Liver (tissue), 9 donors: ENCODE results near the gene CACNA1C. TPM values are rescaled to one million over a fixed set of nuclear protein-coding genes. Genes with fewer than 3 reads are reported as not detected.

Experiments used
- DNase-seq: peaks from one replicate; pipeline ENCODE4 v3.0.0-alpha.2; 2017; ENCODE audit warnings: low spot score
- H3K27ac ChIP-seq, 2 donors: one replicate each; pipeline ENCODE4 v1.7.0; 2013; ENCODE audit warnings: inconsistent platforms in 2 of 2, low read length in 2 of 2, control low read depth in 1 of 2, low read depth in 1 of 2, mild to moderate bottlenecking in 1 of 2
- H3K27me3 ChIP-seq, 4 donors: one replicate each; pipeline versions ENCODE4 v1.6.1 to v1.7.0; 2013; ENCODE audit warnings: low read length in 3 of 4, inconsistent platforms in 1 of 4, mild to moderate bottlenecking in 1 of 4, moderate library complexity in 1 of 4; ENCODE audit not compliant: control insufficient read depth in 4 of 4, insufficient read depth in 4 of 4
- H3K36me3 ChIP-seq, 4 donors: one replicate each; pipeline versions ENCODE4 v1.6.1 to v1.7.0; 2013; ENCODE audit warnings: low read length in 3 of 4, mild to moderate bottlenecking in 3 of 4, low read depth in 1 of 4, moderate library complexity in 1 of 4; ENCODE audit not compliant: control insufficient read depth in 4 of 4, insufficient read depth in 3 of 4
- H3K4me1 ChIP-seq, 4 donors: one replicate each; pipeline versions ENCODE4 v1.6.1 to v1.7.0; 2013; ENCODE audit warnings: low read length in 3 of 4, mild to moderate bottlenecking in 3 of 4, moderate library complexity in 1 of 4; ENCODE audit not compliant: control insufficient read depth in 4 of 4, insufficient read depth in 4 of 4
- H3K4me3 ChIP-seq, 3 donors: one replicate each; pipeline versions ENCODE4 v1.6.1 to v1.7.0; 2013; ENCODE audit warnings: low read length in 3 of 3, control low read depth in 1 of 3, low read depth in 1 of 3, mild to moderate bottlenecking in 1 of 3
- H3K9ac ChIP-seq, 2 donors: one replicate each; pipeline ENCODE4 v1.7.0; 2013; ENCODE audit warnings: low read length in 2 of 2, mild to moderate bottlenecking in 2 of 2, moderate library complexity in 2 of 2, control low read depth in 1 of 2, low read depth in 1 of 2
- H3K9me3 ChIP-seq, 4 donors: one replicate each; pipeline versions ENCODE4 v1.6.1 to v1.7.0; 2013; ENCODE audit warnings: low read length in 3 of 4; ENCODE audit not compliant: control insufficient read depth in 4 of 4
- EGR1 ChIP-seq, 2 donors: IDR thresholded peaks; 2 replicates each; pipeline ENCODE4 v1.6.1; 2016 to 2018; ENCODE audit warnings: antibody characterized with exemption in 2 of 2, low read depth in 2 of 2
- FOXA1 ChIP-seq: IDR thresholded peaks from 2 replicates; pipeline ENCODE4 v1.6.1; 2016; ENCODE audit warnings: antibody characterized with exemption
- FOXA2 ChIP-seq: IDR thresholded peaks from 2 replicates; pipeline ENCODE4 v1.6.1; 2016; ENCODE audit warnings: antibody characterized with exemption
- GABPA ChIP-seq, 2 donors: IDR thresholded peaks in 1 of 2; conservative IDR thresholded peaks in 1 of 2; 2 replicates each; pipeline ENCODE4 v1.6.1; 2016; ENCODE audit warnings: antibody characterized with exemption in 2 of 2, mild to moderate bottlenecking in 1 of 2, moderate library complexity in 1 of 2
- HNF4G ChIP-seq: IDR thresholded peaks from 2 replicates; pipeline ENCODE4 v1.6.1; 2016; ENCODE audit warnings: antibody characterized with exemption
- JUND ChIP-seq, 2 donors: IDR thresholded peaks; 2 replicates each; pipeline ENCODE4 v1.6.1; 2016; ENCODE audit warnings: antibody characterized with exemption in 2 of 2
- RAD21 ChIP-seq, 2 donors: IDR thresholded peaks; 2 replicates each; pipeline ENCODE4 v1.6.1; 2016; ENCODE audit warnings: antibody characterized with exemption in 2 of 2, mild to moderate bottlenecking in 2 of 2
- RXRA ChIP-seq, 2 donors: IDR thresholded peaks; 2 replicates each; pipeline ENCODE4 v1.6.1; 2017 to 2018; ENCODE audit warnings: antibody characterized with exemption in 2 of 2, mild to moderate bottlenecking in 1 of 2
- SP1 ChIP-seq: IDR thresholded peaks from 2 replicates; pipeline ENCODE4 v1.6.1; 2018; ENCODE audit warnings: antibody characterized with exemption, mild to moderate bottlenecking
- YY1 ChIP-seq: IDR thresholded peaks from 2 replicates; pipeline ENCODE4 v1.6.1; 2016; ENCODE audit warnings: antibody characterized with exemption, mild to moderate bottlenecking
- WGBS: extraction: QIAGEN DNeasy Blood & Tissue Kit; methylation state at CpG from one replicate; pipeline ENCODE4 v1.1.7; 2013; 5-methylcytosine and 5-hydroxymethylcytosine counted together
- polyA plus RNA-seq, 2 donors: library from polyadenylated mRNA; stranded (reverse) in 1 of 2; unstranded in 1 of 2; fragments of 200-250 nt in 1 of 2; fragments of >200 nt in 1 of 2; fragmentation: Nextera tagmentation in 1 of 2; extraction: Ambion mirVana in 1 of 2; gene quantifications; one replicate each; pipeline versions ENCODE4 v1.2.1 to v1.2.3, GENCODE V29; 2013 to 2015
- total RNA-seq, 2 donors: library from RNA; depleted of rRNA; stranded (reverse); fragments of >200 nt; gene quantifications; one replicate each; pipeline ENCODE4 v1.2.3, GENCODE V29; 2014
- TF ChIP-seq, protein P1 (sequence below): IDR thresholded peaks from 2 replicates; pipeline ENCODE4 v1.6.1; 2016; ENCODE audit warnings: antibody characterized with exemption
- TF ChIP-seq, protein P2 (sequence below): IDR thresholded peaks from 2 replicates; pipeline ENCODE4 v1.6.1; 2016; ENCODE audit warnings: antibody characterized with exemption
- TF ChIP-seq, protein P3 (sequence below): IDR thresholded peaks from 2 replicates; pipeline ENCODE4 v1.6.1; 2016; ENCODE audit warnings: antibody characterized with exemption
- TF ChIP-seq, protein P4 (sequence below): IDR thresholded peaks from 2 replicates; pipeline ENCODE4 v1.6.1; 2016; ENCODE audit warnings: antibody characterized with exemption, mild to moderate bottlenecking
- donor health status: healthy.
- donor health status: healthy.
- donor health status: healthy.
- donor health status: healthy.
- donor health status: healthy.

The CACNA1C gene
- total and polyA plus RNA-seq, 4 donors: 0.23 to 1.9 (median 0.41) TPM

DNA sequence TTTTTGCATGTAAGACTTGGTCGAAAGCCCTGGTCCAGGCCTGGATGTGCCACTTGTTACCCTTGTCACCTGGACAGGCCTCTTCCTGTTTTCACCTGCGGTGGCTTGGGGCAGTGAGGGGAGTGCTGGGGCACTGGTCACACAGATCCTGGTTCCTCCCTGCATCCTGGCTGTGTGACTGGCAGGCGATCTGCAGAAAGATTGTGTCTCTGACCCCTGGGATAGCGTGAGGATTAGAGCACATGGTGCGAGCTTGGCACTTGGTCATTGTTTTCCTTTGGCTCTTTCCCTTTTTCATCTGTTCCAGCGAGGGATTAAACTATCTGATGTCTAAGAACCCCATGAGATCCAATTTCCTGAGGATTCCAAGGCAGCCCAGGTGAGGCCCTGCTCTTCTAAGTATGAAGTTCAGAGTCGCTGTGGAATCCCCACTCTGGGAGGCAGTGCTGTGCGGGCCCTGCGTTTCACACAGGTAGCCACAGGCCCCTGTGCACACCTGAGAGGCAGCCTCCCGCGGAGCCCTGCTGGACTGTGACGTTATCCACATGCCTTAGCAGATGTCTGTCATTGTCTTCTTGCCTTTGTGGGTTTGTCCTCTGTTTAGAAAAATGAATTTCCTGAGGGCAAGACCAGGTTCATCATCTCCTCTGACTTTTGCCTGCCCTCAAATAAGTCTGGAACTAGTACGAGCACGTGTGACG lies 288.4 kb downstream of the CACNA1C start:
- 79% methylated on average over 15 of the region's 15 CpGs for WGBS
- no peaks in the 10 kb centered on the region for H3K27me3 ChIP-seq
- H3K4me3 ChIP-seq: no peak overlapping the region
- no peak for TF ChIP-seq EGR1 (IDR thresholded peaks at IDR 0.05; ENCODE audit: low read depth in 2 of 2)
- no peak for TF ChIP-seq RXRA (IDR thresholded peaks at IDR 0.05)
- TF ChIP-seq FOXA2: no peak
- TF ChIP-seq GABPA (IDR thresholded peaks at IDR 0.05 in 1 of 2, conservative IDR thresholded peaks at IDR 0.05 in 1 of 2): no peak
- TF ChIP-seq YY1: no peak
- H3K4me1 ChIP-seq: no peaks in the 10 kb centered on the region
- DNase-seq: no peak
- H3K27ac ChIP-seq: no peak overlapping the region
- H3K9ac ChIP-seq: no peak overlapping the region
- no peaks in the 10 kb centered on the region for H3K36me3 ChIP-seq
- H3K9me3 ChIP-seq: no peaks in the 10 kb centered on the region

DNA sequence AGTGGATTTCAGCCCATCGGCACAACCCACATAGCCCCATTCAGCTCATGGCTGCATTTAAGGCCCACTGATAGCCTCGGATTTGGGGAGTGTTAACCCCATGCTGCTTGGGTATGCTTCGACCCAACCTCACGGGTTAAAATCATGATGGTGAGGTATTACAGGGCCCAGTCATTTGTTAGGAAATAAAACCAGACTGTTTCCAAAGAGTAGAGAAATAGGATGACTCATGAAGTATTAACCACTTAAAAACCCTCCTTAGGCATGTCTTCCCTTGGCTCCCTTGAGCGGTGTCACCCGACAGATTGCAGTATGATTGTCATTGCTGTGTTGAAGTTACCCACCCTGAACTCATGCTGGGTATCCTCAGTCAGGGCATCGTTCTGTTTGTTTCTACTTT lies 289.1 kb downstream of the CACNA1C start:
- H3K9ac ChIP-seq: no peak overlapping the region
- no peaks in the 10 kb centered on the region for H3K27me3 ChIP-seq
- TF ChIP-seq, protein P1, sequence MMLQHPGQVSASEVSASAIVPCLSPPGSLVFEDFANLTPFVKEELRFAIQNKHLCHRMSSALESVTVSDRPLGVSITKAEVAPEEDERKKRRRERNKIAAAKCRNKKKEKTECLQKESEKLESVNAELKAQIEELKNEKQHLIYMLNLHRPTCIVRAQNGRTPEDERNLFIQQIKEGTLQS: no peak
- TF ChIP-seq HNF4G: no peak
- TF ChIP-seq, protein P2, sequence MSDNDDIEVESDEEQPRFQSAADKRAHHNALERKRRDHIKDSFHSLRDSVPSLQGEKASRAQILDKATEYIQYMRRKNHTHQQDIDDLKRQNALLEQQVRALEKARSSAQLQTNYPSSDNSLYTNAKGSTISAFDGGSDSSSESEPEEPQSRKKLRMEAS: no peak
- TF ChIP-seq, protein P3, sequence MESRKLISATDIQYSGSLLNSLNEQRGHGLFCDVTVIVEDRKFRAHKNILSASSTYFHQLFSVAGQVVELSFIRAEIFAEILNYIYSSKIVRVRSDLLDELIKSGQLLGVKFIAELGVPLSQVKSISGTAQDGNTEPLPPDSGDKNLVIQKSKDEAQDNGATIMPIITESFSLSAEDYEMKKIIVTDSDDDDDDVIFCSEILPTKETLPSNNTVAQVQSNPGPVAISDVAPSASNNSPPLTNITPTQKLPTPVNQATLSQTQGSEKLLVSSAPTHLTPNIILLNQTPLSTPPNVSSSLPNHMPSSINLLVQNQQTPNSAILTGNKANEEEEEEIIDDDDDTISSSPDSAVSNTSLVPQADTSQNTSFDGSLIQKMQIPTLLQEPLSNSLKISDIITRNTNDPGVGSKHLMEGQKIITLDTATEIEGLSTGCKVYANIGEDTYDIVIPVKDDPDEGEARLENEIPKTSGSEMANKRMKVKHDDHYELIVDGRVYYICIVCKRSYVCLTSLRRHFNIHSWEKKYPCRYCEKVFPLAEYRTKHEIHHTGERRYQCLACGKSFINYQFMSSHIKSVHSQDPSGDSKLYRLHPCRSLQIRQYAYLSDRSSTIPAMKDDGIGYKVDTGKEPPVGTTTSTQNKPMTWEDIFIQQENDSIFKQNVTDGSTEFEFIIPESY: no peak
- TF ChIP-seq RAD21 (IDR thresholded peaks at IDR 0.05): no peak
- no peak for TF ChIP-seq EGR1 (IDR thresholded peaks at IDR 0.05; ENCODE audit: low read depth in 2 of 2)
- no peak for TF ChIP-seq FOXA1
- TF ChIP-seq, protein P4, sequence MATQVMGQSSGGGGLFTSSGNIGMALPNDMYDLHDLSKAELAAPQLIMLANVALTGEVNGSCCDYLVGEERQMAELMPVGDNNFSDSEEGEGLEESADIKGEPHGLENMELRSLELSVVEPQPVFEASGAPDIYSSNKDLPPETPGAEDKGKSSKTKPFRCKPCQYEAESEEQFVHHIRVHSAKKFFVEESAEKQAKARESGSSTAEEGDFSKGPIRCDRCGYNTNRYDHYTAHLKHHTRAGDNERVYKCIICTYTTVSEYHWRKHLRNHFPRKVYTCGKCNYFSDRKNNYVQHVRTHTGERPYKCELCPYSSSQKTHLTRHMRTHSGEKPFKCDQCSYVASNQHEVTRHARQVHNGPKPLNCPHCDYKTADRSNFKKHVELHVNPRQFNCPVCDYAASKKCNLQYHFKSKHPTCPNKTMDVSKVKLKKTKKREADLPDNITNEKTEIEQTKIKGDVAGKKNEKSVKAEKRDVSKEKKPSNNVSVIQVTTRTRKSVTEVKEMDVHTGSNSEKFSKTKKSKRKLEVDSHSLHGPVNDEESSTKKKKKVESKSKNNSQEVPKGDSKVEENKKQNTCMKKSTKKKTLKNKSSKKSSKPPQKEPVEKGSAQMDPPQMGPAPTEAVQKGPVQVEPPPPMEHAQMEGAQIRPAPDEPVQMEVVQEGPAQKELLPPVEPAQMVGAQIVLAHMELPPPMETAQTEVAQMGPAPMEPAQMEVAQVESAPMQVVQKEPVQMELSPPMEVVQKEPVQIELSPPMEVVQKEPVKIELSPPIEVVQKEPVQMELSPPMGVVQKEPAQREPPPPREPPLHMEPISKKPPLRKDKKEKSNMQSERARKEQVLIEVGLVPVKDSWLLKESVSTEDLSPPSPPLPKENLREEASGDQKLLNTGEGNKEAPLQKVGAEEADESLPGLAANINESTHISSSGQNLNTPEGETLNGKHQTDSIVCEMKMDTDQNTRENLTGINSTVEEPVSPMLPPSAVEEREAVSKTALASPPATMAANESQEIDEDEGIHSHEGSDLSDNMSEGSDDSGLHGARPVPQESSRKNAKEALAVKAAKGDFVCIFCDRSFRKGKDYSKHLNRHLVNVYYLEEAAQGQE: no peak
- no peak for TF ChIP-seq JUND (IDR thresholded peaks at IDR 0.05)
- TF ChIP-seq GABPA (IDR thresholded peaks at IDR 0.05 in 1 of 2, conservative IDR thresholded peaks at IDR 0.05 in 1 of 2): no peak
- TF ChIP-seq SP1: no peak
- WGBS: 75% methylated on average over 7 of the region's 7 CpGs
- no peak overlapping the region for H3K27ac ChIP-seq
- no peak for DNase-seq
- H3K4me1 ChIP-seq: no peaks in the 10 kb centered on the region
- H3K4me3 ChIP-seq: no peak overlapping the region
- no peaks in the 10 kb centered on the region for H3K9me3 ChIP-seq
- H3K36me3 ChIP-seq: no peaks in the 10 kb centered on the region
